HepG2 (cell line): Measurements from ENCODE around the gene KDM4B. TPM values are rescaled to one million over a fixed set of nuclear protein-coding genes. Genes with fewer than 3 reads are reported as not detected.
A peak's percentile ranks its signal among the peaks of the same experiment; 100 is the strongest.

ENCODE experiments used
- ATAC-seq: fragments of 200-7000 bp; cut with Tn5 transposase; 3 replicates; pipeline ENCODE4 v1.9.1; 2020; ENCODE audit warnings: mild to moderate bottlenecking, moderate library complexity
- BruUV-seq: library from RNA; stranded (reverse); fragments of 400-500 nt; replicated peaks from 2 replicates; lab custom pipeline; 2021; lab: Mats Ljungman, UMichigan
- CTCF ChIA-PET: fragments of 300-600 bp; formaldehyde crosslinking; extraction: SDS; loops from one replicate; lab custom pipeline; 2021; ENCODE audit warnings: low total read pairs, inconsistent platforms, low intra/inter-chr PET ratio; lab: Yijun Ruan, JAX
- POLR2A ChIA-PET: fragments of 350-600 bp; sonication (Branson Sonifier 250); formaldehyde crosslinking; loops from one replicate; lab custom pipeline; 2020; ENCODE audit warnings: antibody characterized with exemption, inconsistent platforms; lab: Yijun Ruan, JAX
- DNase-seq: peaks from one replicate; pipeline ENCODE4 v3.0.0-alpha.2; 2015; ENCODE audit warnings: low spot score
- FAIRE-seq: peaks from 3 replicates; lab custom pipeline; 2011; peaks lifted over from hg19 to GRCh38; lab: Jason Lieb, UNC
- H2AFZ ChIP-seq: one replicate; pipeline ENCODE4 v1.6.1; 2011; ENCODE audit warnings: low read length, inconsistent platforms
- H3K27ac ChIP-seq: fragments of 300-600 bp; 3 replicates; pipeline ENCODE4 v1.8.0; 2011; ENCODE audit warnings: mixed run types, mild to moderate bottlenecking, mixed read lengths, low read length, inconsistent platforms; ENCODE audit not compliant: insufficient read depth; ENCODE audit errors: extremely low read length
- H3K27me3 ChIP-seq, 2 experiments: fragments of 200-600 bp in 1 of 2; 2 replicates in 1 of 2; 3 replicates in 1 of 2; pipeline versions ENCODE4 v1.6.0 to v1.8.0; 2011; ENCODE audit warnings: low read length in 2 of 2, mild to moderate bottlenecking in 2 of 2, moderate library complexity in 2 of 2, inconsistent platforms in 1 of 2; ENCODE audit not compliant: insufficient read depth in 2 of 2, control insufficient read depth in 1 of 2
- H3K36me3 ChIP-seq, 2 experiments: fragments of 200-600 bp in 1 of 2; replicated peaks in 1 of 2; 2 replicates in 1 of 2; 3 replicates in 1 of 2; pipeline versions ENCODE4 v1.5.1 to v1.8.0; 2011; ENCODE audit warnings: low read length in 2 of 2, inconsistent platforms in 1 of 2; ENCODE audit not compliant: insufficient read depth in 2 of 2, control insufficient read depth in 1 of 2
- H3K4me1 ChIP-seq: 2 replicates; pipeline ENCODE4 v1.5.1; 2012; ENCODE audit warnings: low read length, inconsistent platforms; ENCODE audit not compliant: insufficient read depth
- H3K4me2 ChIP-seq: 2 replicates; pipeline ENCODE4 v1.6.0; 2011; ENCODE audit warnings: low read depth, low read length, inconsistent platforms
- H3K4me3 ChIP-seq, 3 experiments: fragments of 200-600 bp in 1 of 3; sonication (generic), shearing (Covaris generic) in 1 of 3; replicated peaks in 1 of 3; 2 replicates each; pipeline ENCODE4 v1.5.1; 2011 to 2016; ENCODE audit warnings: low read length in 3 of 3, inconsistent platforms in 2 of 3, low read depth in 2 of 3, mild to moderate bottlenecking in 2 of 3, control low read depth in 1 of 3, mixed read lengths in 1 of 3; ENCODE audit not compliant: insufficient read depth in 1 of 3
- H3K79me2 ChIP-seq: one replicate; pipeline ENCODE4 v1.6.1; 2011; ENCODE audit warnings: low read length, inconsistent platforms; ENCODE audit not compliant: insufficient read depth
- H3K9ac ChIP-seq: 2 replicates; pipeline ENCODE4 v1.6.0; 2011; ENCODE audit warnings: mild to moderate bottlenecking, low read depth, low read length, inconsistent platforms; ENCODE audit not compliant: insufficient read depth
- H3K9me3 ChIP-seq: 2 replicates; pipeline ENCODE4 v1.5.1; 2012; ENCODE audit warnings: mild to moderate bottlenecking, low read length
- H4K20me1 ChIP-seq: 2 replicates; pipeline ENCODE4 v1.6.0; 2011; ENCODE audit warnings: inconsistent platforms, mild to moderate bottlenecking, low read length, moderate library complexity; ENCODE audit not compliant: insufficient read depth
- AGO2 ChIP-seq: fragments of 200-400 bp; formaldehyde crosslinking; optimal IDR thresholded peaks from 2 replicates; pipeline ENCODE3; 2017; ENCODE audit warnings: mild to moderate bottlenecking, low read depth, low read length, moderate library complexity
- KDM1A ChIP-seq: IDR thresholded peaks from 2 replicates; pipeline ENCODE4 v1.6.1; 2016; ENCODE audit warnings: missing compliant biosample characterization
- MIXL1 ChIP-seq: IDR thresholded peaks from 2 replicates; pipeline ENCODE4 v1.6.1; 2016
- MTA1 ChIP-seq: sonication (generic); formaldehyde crosslinking; IDR thresholded peaks from 2 replicates; pipeline ENCODE4 v1.4.0; 2020; ENCODE audit warnings: missing genetic modification reagents, mild to moderate bottlenecking, borderline replicate concordance
- REXO4 ChIP-seq: sonication (generic); formaldehyde crosslinking; IDR thresholded peaks from 2 replicates; pipeline ENCODE4 v1.8.0; 2022; ENCODE audit warnings: missing genetic modification reagents, mild to moderate bottlenecking, borderline replicate concordance
- WGBS: methylation state at CpG from one replicate; pipeline ENCODE4 v1.1.6; 2017; ENCODE audit warnings: low lambda C conversion rate; 5-methylcytosine and 5-hydroxymethylcytosine counted together
- in situ Hi-C: cut with HindIII; loops from 2 replicates; pipeline ENCODE4 v1.10.0; 2017; ENCODE audit warnings: low pct_unique_long_range_greater_than_20kb; ENCODE audit not compliant: extremely low pct_ligation_motif_present
- intact Hi-C: fragments of 100-400 bp; cut with micrococcal nuclease; formaldehyde crosslinking; loops from one replicate; pipeline ENCODE4 v1.10.0; 2022; ENCODE audit not compliant: unreplicated experiment
- polyA plus RNA-seq, 8 experiments: library from polyadenylated mRNA; depleted of rRNA in 3 of 8; stranded (reverse) in 7 of 8; unstranded in 1 of 8; fragments of >200 nt; fragmentation: Illumina TruSeq in 4 of 8; extraction: Trizol in 4 of 8; gene quantifications; 2 replicates each; pipeline versions ENCODE4 v1.2.1 to v1.2.3, GENCODE V29; 2011 to 2016; ENCODE audit warnings: low read depth in 4 of 8, missing spikeins in 1 of 8, mixed read lengths in 1 of 8; ENCODE audit not compliant: insufficient read depth in 1 of 8
- total RNA-seq, 5 experiments: library from RNA; depleted of rRNA; stranded (reverse); fragments of >200 nt; fragmentation: Illumina TruSeq; extraction: Trizol; gene quantifications; 2 replicates each; pipeline ENCODE4 v1.2.3, GENCODE V29; 2016; ENCODE audit warnings: low read depth in 1 of 5
- TF ChIP-seq, protein P1 (sequence below): IDR thresholded peaks from 2 replicates; pipeline ENCODE4 v1.6.1; 2016; ENCODE audit warnings: missing compliant biosample characterization, missing genetic modification reagents, borderline replicate concordance

Gene KDM4B
- total and polyA plus RNA-seq, 2 of the 13 experiments (the other 11 are each of a cell fraction or from before 2014, with no cell fraction given) = 4.9 to 14.6 TPM

DNA sequence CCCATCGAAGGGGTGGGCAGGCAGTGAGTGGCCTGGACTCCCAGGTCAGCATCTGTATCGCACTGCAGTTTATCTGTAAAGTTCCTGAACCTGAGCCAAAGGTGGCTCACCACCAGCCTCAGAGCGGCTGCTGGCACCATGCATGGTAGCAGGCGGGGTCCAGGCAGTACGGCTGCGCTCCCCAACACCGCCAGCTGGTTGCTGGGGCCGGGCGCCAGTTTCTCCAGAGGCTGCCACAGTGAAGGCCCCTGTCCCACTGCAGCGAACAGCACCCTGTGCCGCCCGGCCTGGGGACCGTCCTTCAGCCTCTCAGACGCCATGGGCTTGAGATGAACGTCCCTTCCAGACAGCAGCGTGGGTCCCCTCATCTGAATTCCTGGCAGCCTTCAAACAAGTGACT lies 109.8 kb downstream of the KDM4B start:
- no peaks in the 10 kb centered on the region for H3K9me3 ChIP-seq
- no peaks in the 10 kb centered on the region for H3K79me2 ChIP-seq
- no peaks in the 10 kb centered on the region for H3K4me1 ChIP-seq
- POLR2A ChIA-PET = no interaction called here
- FAIRE-seq (no peak), DNase-seq (no peak), ATAC-seq (no peak)
- CTCF ChIA-PET = no interaction called here
- in situ Hi-C loops = no loop called here
- TF ChIP-seq MIXL1 = no peak
- peak; percentile 26 for TF ChIP-seq AGO2
- H2AFZ ChIP-seq = no peak overlapping the region
- no peaks in the 10 kb centered on the region; a peak in 1 of 5 replicates for H3K27me3 ChIP-seq
- intact Hi-C loops = no loop called here
- peaks cover 25 to 66% of the 10 kb centered on the region in 2 experiments; a peak in 4 of 5 replicates for H3K36me3 ChIP-seq
- no peak overlapping the region for H3K9ac ChIP-seq
- H4K20me1 ChIP-seq = 0 out of 2 replicates have a peak, but pooled peaks cover 2% of the 10 kb centered on the region
- H3K27ac ChIP-seq = no peak overlapping the region
- H3K4me2 ChIP-seq = no peak overlapping the region
- H3K4me3 ChIP-seq = no peak overlapping the region
- WGBS = 95% methylated on average over 5 of the region's 16 CpGs
- no TSS peak for BruUV-seq

DNA sequence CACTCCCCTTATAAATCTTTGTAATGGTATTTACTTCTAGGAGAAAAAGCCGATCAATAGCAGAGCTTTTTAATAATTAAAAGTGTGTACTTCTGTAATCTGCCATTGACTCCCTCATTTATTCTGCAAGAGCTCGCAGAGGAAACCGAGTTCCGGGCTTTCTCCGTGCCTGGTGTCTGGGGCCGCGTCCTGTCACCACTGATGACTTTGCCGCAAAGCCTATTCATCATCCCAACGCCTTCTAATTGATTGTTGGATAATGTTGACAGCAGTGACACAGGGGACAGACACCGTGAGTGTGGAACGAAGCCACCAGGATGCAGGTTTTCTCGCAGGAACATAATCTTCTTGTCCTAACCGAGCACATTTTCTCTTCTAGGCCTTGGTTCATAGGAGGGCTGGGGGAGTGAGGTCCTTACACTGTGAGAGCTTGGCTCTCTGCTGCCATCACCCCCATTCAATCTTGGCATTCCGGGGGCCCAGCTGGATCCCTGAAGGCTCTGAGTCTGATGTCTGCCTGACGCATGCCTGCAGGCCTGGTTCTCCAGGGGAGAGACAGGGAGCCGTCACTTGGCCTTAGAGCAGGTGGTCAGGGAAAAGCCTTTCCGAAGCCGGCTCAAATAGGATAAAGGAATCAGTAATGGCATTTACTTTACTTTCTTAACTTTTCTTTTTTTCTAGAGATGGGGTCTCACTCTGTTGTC lies 110.3 kb downstream of the KDM4B start:
- Histone ChIP-seq H3K4me3 (no peak overlapping the region), H3K9me3 (no peaks in the 10 kb centered on the region), H3K9ac (no peak overlapping the region), H3K27ac (no peak overlapping the region), H2AFZ (no peak overlapping the region), H3K36me3 (peaks cover 25 to 62% of the 10 kb centered on the region in 2 experiments; a peak in 4 of 5 replicates), H3K79me2 (no peaks in the 10 kb centered on the region), H3K4me1 (no peaks in the 10 kb centered on the region), H4K20me1 (0 out of 2 replicates have a peak, but pooled peaks cover 2% of the 10 kb centered on the region), H3K4me2 (no peak overlapping the region), H3K27me3 (no peaks in the 10 kb centered on the region; a peak in 1 of 5 replicates)
- BruUV-seq = no TSS peak
- TF ChIP-seq MTA1 (CRISPR knock-in tag) (no peak), KDM1A (CRISPR knock-in tag) (no peak), REXO4 (CRISPR knock-in tag) (no peak)
- TF ChIP-seq, protein P1, sequence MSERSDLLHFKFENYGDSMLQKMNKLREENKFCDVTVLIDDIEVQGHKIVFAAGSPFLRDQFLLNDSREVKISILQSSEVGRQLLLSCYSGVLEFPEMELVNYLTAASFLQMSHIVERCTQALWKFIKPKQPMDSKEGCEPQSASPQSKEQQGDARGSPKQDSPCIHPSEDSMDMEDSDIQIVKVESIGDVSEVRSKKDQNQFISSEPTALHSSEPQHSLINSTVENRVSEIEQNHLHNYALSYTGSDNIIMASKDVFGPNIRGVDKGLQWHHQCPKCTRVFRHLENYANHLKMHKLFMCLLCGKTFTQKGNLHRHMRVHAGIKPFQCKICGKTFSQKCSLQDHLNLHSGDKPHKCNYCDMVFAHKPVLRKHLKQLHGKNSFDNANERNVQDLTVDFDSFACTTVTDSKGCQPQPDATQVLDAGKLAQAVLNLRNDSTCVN = no peak
- 95% methylated on average over 18 of the region's 18 CpGs for WGBS
- no peak for ATAC-seq
- ChIA-PET CTCF (no interaction called here), POLR2A (no interaction called here)
- no peak for FAIRE-seq
- in situ Hi-C loops = no loop called here
- intact Hi-C loops = no loop called here
- no peak for DNase-seq
